SK-N-SH (cell line): ENCODE data around the gene PPP1R15B. TPM values are rescaled to one million over a fixed set of nuclear protein-coding genes. Genes with fewer than 3 reads are reported as not detected.

Experiments used
- CTCF ChIA-PET: fragments of 300-600, 350-600 bp; formaldehyde crosslinking; extraction: SDS; loops from one replicate; lab custom pipeline; 2021; lab: Yijun Ruan, JAX
- POLR2A ChIA-PET: fragments of 350-600 bp; sonication (Branson Sonifier 250); formaldehyde crosslinking; extraction: SDS; loops from one replicate; lab custom pipeline; 2020; ENCODE audit warnings: antibody characterized with exemption, inconsistent platforms; lab: Yijun Ruan, JAX
- DNase-seq: peaks from one replicate; pipeline ENCODE4 v3.0.0; 2012
- H2AFZ ChIP-seq: fragments of 200-600 bp; sonication (generic); 2 replicates; pipeline ENCODE4 v1.8.1; 2016; ENCODE audit warnings: antibody characterized with exemption, mild to moderate bottlenecking, low read depth
- H3F3A ChIP-seq: fragments of 200-600 bp; sonication (generic); replicated peaks from 2 replicates; pipeline ENCODE3; 2016; ENCODE audit warnings: antibody characterized with exemption, mild to moderate bottlenecking; ENCODE audit not compliant: insufficient read depth
- H3K27ac ChIP-seq, 2 experiments: fragments of 200-500 bp in 1 of 2; fragments of 200-600 bp in 1 of 2; sonication (Bioruptor generic) in 1 of 2; sonication (generic), shearing (Covaris generic) in 1 of 2; 2 replicates each; pipeline versions ENCODE4 v1.5.1 to v1.6.1; 2014 to 2016; ENCODE audit warnings: low read depth in 2 of 2, inconsistent platforms in 1 of 2, low read length in 1 of 2, mild to moderate bottlenecking in 1 of 2, mixed read lengths in 1 of 2
- H3K27me3 ChIP-seq: fragments of 200-600 bp; sonication (generic), shearing (Covaris generic); 2 replicates; pipeline ENCODE4 v1.6.1; 2016; ENCODE audit warnings: mixed run types; ENCODE audit not compliant: insufficient read depth
- H3K36me3 ChIP-seq, 2 experiments: fragments of 200-500 bp in 1 of 2; fragments of 200-600 bp in 1 of 2; sonication (Bioruptor generic) in 1 of 2; sonication (generic) in 1 of 2; replicated peaks in 1 of 2; 2 replicates each; pipeline versions ENCODE3 to v1.5.1; 2014 to 2016; ENCODE audit warnings: low read length in 1 of 2, mild to moderate bottlenecking in 1 of 2; ENCODE audit not compliant: insufficient read depth in 2 of 2, control insufficient read depth in 1 of 2
- H3K4me1 ChIP-seq, 2 experiments: fragments of 200-500 bp in 1 of 2; fragments of 200-600 bp in 1 of 2; sonication (Bioruptor generic) in 1 of 2; sonication (generic), shearing (Covaris generic) in 1 of 2; 2 replicates each; pipeline versions ENCODE4 v1.5.1 to v1.6.1; 2014 to 2016; ENCODE audit warnings: low read depth in 1 of 2, low read length in 1 of 2, mixed run types in 1 of 2; ENCODE audit not compliant: insufficient read depth in 2 of 2, control insufficient read depth in 1 of 2
- H3K4me2 ChIP-seq: fragments of 200-600 bp; sonication (generic), shearing (Covaris generic); 2 replicates; pipeline ENCODE4 v1.6.1; 2017; ENCODE audit warnings: mixed run types
- H3K4me3 ChIP-seq, 2 experiments: fragments of 200-500 bp in 1 of 2; fragments of 200-600 bp in 1 of 2; sonication (Bioruptor generic) in 1 of 2; sonication (generic), shearing (Covaris generic) in 1 of 2; 2 replicates each; pipeline versions ENCODE4 v1.5.1 to v1.8.1; 2014 to 2016; ENCODE audit warnings: low read depth in 2 of 2, inconsistent platforms in 1 of 2, low read length in 1 of 2, mild to moderate bottlenecking in 1 of 2, mixed read lengths in 1 of 2, moderate library complexity in 1 of 2
- H3K79me2 ChIP-seq: fragments of 200-600 bp; sonication (generic); 2 replicates; pipeline ENCODE4 v1.8.1; 2017; ENCODE audit warnings: mild to moderate bottlenecking; ENCODE audit not compliant: insufficient read depth
- H3K9ac ChIP-seq: fragments of 200-600 bp; sonication (generic); 2 replicates; pipeline ENCODE4 v1.6.1; 2017; ENCODE audit warnings: mixed run types
- H3K9me2 ChIP-seq: fragments of 200-600 bp; sonication (generic); 2 replicates; pipeline ENCODE4 v1.6.1; 2017; ENCODE audit warnings: mixed run types
- H3K9me3 ChIP-seq: fragments of 200-600 bp; sonication (generic); 2 replicates; pipeline ENCODE4 v1.6.1; 2017; ENCODE audit warnings: mixed run types, mild to moderate bottlenecking, moderate library complexity
- H4K20me1 ChIP-seq: fragments of 200-600 bp; sonication (generic); 2 replicates; pipeline ENCODE4 v1.6.1; 2017; ENCODE audit warnings: mild to moderate bottlenecking, mixed run types; ENCODE audit not compliant: insufficient read depth
- CHD2 ChIP-seq: fragments of 150-350 bp; IDR thresholded peaks from 2 replicates; pipeline ENCODE4 v1.6.1; 2018; ENCODE audit warnings: low read length; ENCODE audit not compliant: partially characterized antibody
- ELF1 ChIP-seq: IDR thresholded peaks from 2 replicates; pipeline ENCODE4 v1.4.0; 2012
- EZH2phosphoT487 ChIP-seq: fragments of 200-600 bp; sonication (generic); IDR thresholded peaks from 2 replicates; pipeline ENCODE4 v1.6.1; 2017; ENCODE audit warnings: low read depth, mixed run types, mild to moderate bottlenecking, antibody characterized with exemption, moderate library complexity, borderline replicate concordance
- FOSL2 ChIP-seq: IDR thresholded peaks from 2 replicates; pipeline ENCODE4 v1.4.0; 2012; ENCODE audit warnings: low read depth, mild to moderate bottlenecking, moderate library complexity, borderline replicate concordance
- FOXM1 ChIP-seq: IDR thresholded peaks from 2 replicates; pipeline ENCODE4 v1.4.0; 2012; ENCODE audit warnings: low read depth, mild to moderate bottlenecking
- GATA2 ChIP-seq: sonication (generic); formaldehyde crosslinking; IDR thresholded peaks from 2 replicates; pipeline ENCODE4 v1.5.0; 2020; ENCODE audit warnings: mild to moderate bottlenecking, missing genetic modification reagents
- JUND ChIP-seq: IDR thresholded peaks from 2 replicates; pipeline ENCODE4 v1.4.0; 2012
- MXI1 ChIP-seq: IDR thresholded peaks from 2 replicates; pipeline ENCODE4 v1.6.1; 2012; ENCODE audit warnings: mild to moderate bottlenecking, low read depth, low read length, improper control_type of control experiment
- NFIC ChIP-seq: IDR thresholded peaks from 2 replicates; pipeline ENCODE4 v1.4.0; 2012; ENCODE audit warnings: borderline replicate concordance
- RFX5 ChIP-seq: IDR thresholded peaks from 2 replicates; pipeline ENCODE4 v1.6.1; 2012; ENCODE audit warnings: mild to moderate bottlenecking, improper control_type of control experiment, low read length
- SMC3 ChIP-seq: IDR thresholded peaks from 2 replicates; pipeline ENCODE4 v1.6.1; 2012; ENCODE audit warnings: low read depth, low read length, improper control_type of control experiment
- TCF12 ChIP-seq: IDR thresholded peaks from 2 replicates; pipeline ENCODE4 v1.4.0; 2012
- USF1 ChIP-seq: IDR thresholded peaks from 2 replicates; pipeline ENCODE4 v1.4.0; 2012; ENCODE audit warnings: low read depth, borderline replicate concordance
- USF2 ChIP-seq: fragments of 150-350 bp; IDR thresholded peaks from 2 replicates; pipeline ENCODE4 v1.6.1; 2017; ENCODE audit warnings: antibody characterized with exemption, low read length, low read depth, borderline replicate concordance
- YY1 ChIP-seq: IDR thresholded peaks from 2 replicates; pipeline ENCODE4 v1.4.0; 2012; ENCODE audit warnings: low read depth, mild to moderate bottlenecking
- ZBTB33 ChIP-seq: IDR thresholded peaks from 2 replicates; pipeline ENCODE4 v1.4.0; 2012; ENCODE audit warnings: low read depth, borderline replicate concordance
- WGBS: methylation state at CpG from one replicate; pipeline ENCODE4 v1.1.6; 2017; ENCODE audit warnings: low lambda C conversion rate; 5-methylcytosine and 5-hydroxymethylcytosine counted together
- polyA plus RNA-seq, 3 experiments: library from polyadenylated mRNA; depleted of rRNA; stranded (reverse); fragments of >200 nt; gene quantifications; 2 replicates each; pipeline ENCODE4 v1.2.3, GENCODE V29; 2012
- TF ChIP-seq, protein P1 (sequence below): fragments of 200-600 bp; sonication (generic); IDR thresholded peaks from 2 replicates; pipeline ENCODE4 v1.6.1; 2017; ENCODE audit warnings: antibody characterized with exemption, mild to moderate bottlenecking, moderate library complexity
- TF ChIP-seq, protein P2 (sequence below): IDR thresholded peaks from 2 replicates; pipeline ENCODE4; 2012
- TF ChIP-seq, protein P3 (sequence below): fragments of 150-350 bp; IDR thresholded peaks from 2 replicates; pipeline ENCODE4 v1.6.1; 2016; ENCODE audit warnings: mild to moderate bottlenecking, low read depth, low read length

Gene PPP1R15B
- polyA plus RNA-seq, 1 of the 3 experiments (the other 2 are of a cell fraction): 12.1 TPM

DNA sequence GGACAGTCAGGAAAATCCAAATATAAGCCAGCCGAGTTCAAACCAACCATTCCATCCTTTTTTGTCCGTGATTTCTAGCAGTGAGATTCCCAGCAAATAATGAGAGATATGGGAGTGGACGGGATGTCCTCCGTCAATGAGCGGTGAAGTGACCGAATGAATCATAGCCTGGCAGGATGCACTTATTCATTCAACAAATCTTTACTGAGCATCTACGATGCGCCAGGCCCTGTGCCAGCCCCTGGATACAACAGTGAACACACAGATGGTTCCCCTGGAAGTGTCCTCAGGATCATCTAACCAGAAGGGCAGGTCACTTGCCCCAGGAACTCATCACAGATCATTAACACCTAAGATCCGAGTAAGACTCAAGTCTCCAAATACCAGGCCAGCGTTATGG lies 43.7 kb downstream of the PPP1R15B start:
- Histone ChIP-seq H3K4me2 (no peak overlapping the region), H3K27ac (no peak overlapping the region), H3K9me2 (no peaks in the 10 kb centered on the region), H3K9me3 (no peaks in the 10 kb centered on the region), H3K9ac (no peak overlapping the region), H3K4me3 (no peak overlapping the region), H3K79me2 (no peaks in the 10 kb centered on the region), H3K27me3 (peaks cover 17% of the 10 kb centered on the region; the same call in 1 of the 2 replicates), H3K4me1 (peaks cover 4 to 6% of the 10 kb centered on the region in 2 experiments; a peak in 1 of 4 replicates), H3F3A (no peaks in the 10 kb centered on the region), H4K20me1 (no peaks in the 10 kb centered on the region), H3K36me3 (no peaks in the 10 kb centered on the region), H2AFZ (no peak overlapping the region)
- no peak for TF ChIP-seq FOSL2
- no peak for TF ChIP-seq JUND
- TF ChIP-seq ZBTB33: no peak
- no peak for TF ChIP-seq ELF1
- TF ChIP-seq, protein P1, sequence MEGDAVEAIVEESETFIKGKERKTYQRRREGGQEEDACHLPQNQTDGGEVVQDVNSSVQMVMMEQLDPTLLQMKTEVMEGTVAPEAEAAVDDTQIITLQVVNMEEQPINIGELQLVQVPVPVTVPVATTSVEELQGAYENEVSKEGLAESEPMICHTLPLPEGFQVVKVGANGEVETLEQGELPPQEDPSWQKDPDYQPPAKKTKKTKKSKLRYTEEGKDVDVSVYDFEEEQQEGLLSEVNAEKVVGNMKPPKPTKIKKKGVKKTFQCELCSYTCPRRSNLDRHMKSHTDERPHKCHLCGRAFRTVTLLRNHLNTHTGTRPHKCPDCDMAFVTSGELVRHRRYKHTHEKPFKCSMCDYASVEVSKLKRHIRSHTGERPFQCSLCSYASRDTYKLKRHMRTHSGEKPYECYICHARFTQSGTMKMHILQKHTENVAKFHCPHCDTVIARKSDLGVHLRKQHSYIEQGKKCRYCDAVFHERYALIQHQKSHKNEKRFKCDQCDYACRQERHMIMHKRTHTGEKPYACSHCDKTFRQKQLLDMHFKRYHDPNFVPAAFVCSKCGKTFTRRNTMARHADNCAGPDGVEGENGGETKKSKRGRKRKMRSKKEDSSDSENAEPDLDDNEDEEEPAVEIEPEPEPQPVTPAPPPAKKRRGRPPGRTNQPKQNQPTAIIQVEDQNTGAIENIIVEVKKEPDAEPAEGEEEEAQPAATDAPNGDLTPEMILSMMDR: no peak
- TF ChIP-seq GATA2 (CRISPR knock-in tag): no peak
- TF ChIP-seq, protein P2, sequence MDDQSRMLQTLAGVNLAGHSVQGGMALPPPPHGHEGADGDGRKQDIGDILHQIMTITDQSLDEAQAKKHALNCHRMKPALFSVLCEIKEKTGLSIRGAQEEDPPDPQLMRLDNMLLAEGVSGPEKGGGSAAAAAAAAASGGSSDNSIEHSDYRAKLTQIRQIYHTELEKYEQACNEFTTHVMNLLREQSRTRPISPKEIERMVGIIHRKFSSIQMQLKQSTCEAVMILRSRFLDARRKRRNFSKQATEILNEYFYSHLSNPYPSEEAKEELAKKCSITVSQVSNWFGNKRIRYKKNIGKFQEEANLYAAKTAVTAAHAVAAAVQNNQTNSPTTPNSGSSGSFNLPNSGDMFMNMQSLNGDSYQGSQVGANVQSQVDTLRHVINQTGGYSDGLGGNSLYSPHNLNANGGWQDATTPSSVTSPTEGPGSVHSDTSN: no peak
- no peak for TF ChIP-seq FOXM1
- no peak for TF ChIP-seq USF2
- no peak for TF ChIP-seq CHD2
- no peak for TF ChIP-seq SMC3
- no peak for TF ChIP-seq RFX5
- TF ChIP-seq YY1: no peak
- TF ChIP-seq NFIC: no peak
- TF ChIP-seq USF1: no peak
- TF ChIP-seq, protein P3, sequence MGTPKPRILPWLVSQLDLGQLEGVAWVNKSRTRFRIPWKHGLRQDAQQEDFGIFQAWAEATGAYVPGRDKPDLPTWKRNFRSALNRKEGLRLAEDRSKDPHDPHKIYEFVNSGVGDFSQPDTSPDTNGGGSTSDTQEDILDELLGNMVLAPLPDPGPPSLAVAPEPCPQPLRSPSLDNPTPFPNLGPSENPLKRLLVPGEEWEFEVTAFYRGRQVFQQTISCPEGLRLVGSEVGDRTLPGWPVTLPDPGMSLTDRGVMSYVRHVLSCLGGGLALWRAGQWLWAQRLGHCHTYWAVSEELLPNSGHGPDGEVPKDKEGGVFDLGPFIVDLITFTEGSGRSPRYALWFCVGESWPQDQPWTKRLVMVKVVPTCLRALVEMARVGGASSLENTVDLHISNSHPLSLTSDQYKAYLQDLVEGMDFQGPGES: no peak
- no peak for TF ChIP-seq MXI1
- TF ChIP-seq TCF12: no peak
- no peak for TF ChIP-seq EZH2phosphoT487
- DNase-seq: no peak
- ChIA-PET CTCF (interaction anchor here (1.2 to 4.8 kb wide), 7 partner anchors 8 to 205 kb away, joined by 4 to 39 read pairs (median 10); partner anchors contain the start of gene GOLT1A), POLR2A (no interaction called here)
- WGBS: 81% methylated on average over 10 of the region's 10 CpGs
